Measurements from ENCODE around the gene JAKMIP1.

Gene JAKMIP1

GRCh38 chr4:6027392-6027791, 173.0 kb downstream of the JAKMIP1 start:
- TF ChIP-seq, protein P1, sequence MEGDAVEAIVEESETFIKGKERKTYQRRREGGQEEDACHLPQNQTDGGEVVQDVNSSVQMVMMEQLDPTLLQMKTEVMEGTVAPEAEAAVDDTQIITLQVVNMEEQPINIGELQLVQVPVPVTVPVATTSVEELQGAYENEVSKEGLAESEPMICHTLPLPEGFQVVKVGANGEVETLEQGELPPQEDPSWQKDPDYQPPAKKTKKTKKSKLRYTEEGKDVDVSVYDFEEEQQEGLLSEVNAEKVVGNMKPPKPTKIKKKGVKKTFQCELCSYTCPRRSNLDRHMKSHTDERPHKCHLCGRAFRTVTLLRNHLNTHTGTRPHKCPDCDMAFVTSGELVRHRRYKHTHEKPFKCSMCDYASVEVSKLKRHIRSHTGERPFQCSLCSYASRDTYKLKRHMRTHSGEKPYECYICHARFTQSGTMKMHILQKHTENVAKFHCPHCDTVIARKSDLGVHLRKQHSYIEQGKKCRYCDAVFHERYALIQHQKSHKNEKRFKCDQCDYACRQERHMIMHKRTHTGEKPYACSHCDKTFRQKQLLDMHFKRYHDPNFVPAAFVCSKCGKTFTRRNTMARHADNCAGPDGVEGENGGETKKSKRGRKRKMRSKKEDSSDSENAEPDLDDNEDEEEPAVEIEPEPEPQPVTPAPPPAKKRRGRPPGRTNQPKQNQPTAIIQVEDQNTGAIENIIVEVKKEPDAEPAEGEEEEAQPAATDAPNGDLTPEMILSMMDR (IDR thresholded peaks at IDR 0.05; ENCODE audit: low read depth, low read length) = no peak
- DNase-seq (ENCODE audit: extremely low read depth, low read depth) = no peak

- TF ChIP-seq, protein P1 (IDR thresholded peaks at IDR 0.05; ENCODE audit: low read depth, low read length) = no peak
- no peak for DNase-seq (ENCODE audit: extremely low read depth, low read depth)
Observed at GRCh38 chr4:6024313-6024960, 175.9 kb downstream of the JAKMIP1 start.

DNA sequence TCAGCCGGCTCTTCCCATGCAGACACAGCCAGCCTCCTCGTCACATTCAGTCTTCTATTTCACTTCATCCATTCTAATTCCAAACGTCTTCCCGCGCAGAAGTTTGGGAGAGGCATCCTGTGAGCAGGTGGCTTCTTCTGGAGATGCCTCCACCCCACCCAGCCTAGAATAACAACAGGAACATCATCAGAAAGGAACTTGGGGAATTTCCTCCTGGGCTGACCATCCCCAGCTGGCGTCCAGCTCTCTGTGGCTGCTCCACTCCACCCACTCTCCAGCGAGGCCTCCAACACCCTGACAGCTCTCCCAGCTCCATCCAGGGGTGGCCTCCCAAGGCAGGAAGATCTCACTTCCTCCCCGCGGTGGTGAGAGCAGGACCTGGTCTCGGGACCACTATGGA, 176.6 kb downstream of the JAKMIP1 start:
- no peak for DNase-seq (ENCODE audit: extremely low read depth, low read depth)
- TF ChIP-seq, protein P1 (IDR thresholded peaks at IDR 0.05; ENCODE audit: low read depth, low read length) = no peak

- TF ChIP-seq, protein P1 (IDR thresholded peaks at IDR 0.05; ENCODE audit: low read depth, low read length) = no peak
Observed at GRCh38 chr4:6022607-6023288, 177.6 kb downstream of the JAKMIP1 start.

DNA sequence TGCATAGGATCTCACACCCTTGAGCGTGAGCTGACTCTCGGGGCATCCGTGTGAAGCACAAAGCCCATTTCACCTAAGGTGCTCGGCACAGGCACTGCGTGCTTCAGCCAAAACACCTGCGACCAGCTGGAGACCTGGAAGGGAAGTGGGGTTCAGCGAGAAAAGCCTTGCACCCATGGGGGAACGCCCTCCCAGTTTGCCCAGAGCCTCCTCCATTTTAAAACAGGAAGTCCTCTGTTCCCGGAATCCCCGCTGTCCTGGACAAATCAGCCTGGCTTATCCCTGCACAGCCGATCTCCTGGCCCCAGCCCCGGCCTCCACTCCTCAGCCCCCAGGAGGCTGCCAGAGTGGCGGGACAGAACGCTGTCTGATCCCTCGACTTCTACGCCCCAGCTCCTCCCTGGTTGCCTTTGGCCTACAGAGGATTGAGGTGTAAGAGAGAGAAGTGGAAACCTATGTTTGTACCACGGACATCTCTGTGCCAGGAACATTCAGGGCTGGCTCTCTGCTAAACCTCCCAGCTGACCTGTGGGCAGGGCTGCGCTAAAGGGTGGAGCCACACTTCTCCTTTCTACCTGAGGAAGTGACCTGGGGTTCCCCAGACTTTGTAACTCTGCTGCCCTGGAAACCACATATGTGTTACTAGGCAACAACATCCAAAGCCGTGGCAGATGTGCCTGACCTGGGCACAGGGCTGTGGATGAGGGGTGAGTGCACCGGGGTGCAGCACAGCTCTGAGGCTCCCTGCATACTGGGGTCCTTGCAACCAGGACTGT, 178.3 kb downstream of the JAKMIP1 start:
- TF ChIP-seq, protein P1 (IDR thresholded peaks at IDR 0.05; ENCODE audit: low read depth, low read length) = no peak
- no peak for DNase-seq (ENCODE audit: extremely low read depth, low read depth)

More at GRCh38 chr4:6022607-6023288, 177.6 kb downstream of the JAKMIP1 start:
- no peak for DNase-seq (ENCODE audit: extremely low read depth, low read depth)

- DNase-seq (ENCODE audit: extremely low read depth, low read depth) = no peak
- TF ChIP-seq, protein P1 (IDR thresholded peaks at IDR 0.05; ENCODE audit: low read depth, low read length) = no peak
Observed at GRCh38 chr4:6020613-6021012, 179.7 kb downstream of the JAKMIP1 start.
